DMS114 treated with DMSO at 0.1 percent for 48 hours (cell line): ENCODE measurements around the gene NUP107.

Experiments used
- DNase-seq: peaks from one replicate; lab custom pipeline; 2025; ENCODE audit not compliant: unreplicated experiment; lab: John Stamatoyannopoulos, UW

The NUP107 gene

DNA sequence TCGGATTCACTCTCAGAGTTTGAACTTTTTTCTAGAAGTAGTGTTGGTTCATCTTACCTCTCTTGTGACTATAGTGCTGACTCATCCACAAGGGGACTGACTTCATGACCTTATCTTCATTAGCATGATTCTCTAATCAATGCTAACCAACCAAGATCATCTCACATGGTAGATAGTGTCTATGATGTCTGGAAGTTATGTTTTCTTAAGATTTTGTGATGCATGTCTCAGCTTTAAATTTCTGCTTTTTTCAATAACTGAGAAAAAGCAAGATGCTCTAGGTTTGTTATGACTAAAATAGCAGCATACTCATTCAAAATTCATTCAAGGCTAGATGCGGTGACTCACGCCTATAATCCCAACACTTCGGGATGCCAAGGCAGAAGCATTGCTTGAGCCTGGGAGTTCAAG, 46.9 kb downstream of the NUP107 start:
- no peak for DNase-seq

DNA sequence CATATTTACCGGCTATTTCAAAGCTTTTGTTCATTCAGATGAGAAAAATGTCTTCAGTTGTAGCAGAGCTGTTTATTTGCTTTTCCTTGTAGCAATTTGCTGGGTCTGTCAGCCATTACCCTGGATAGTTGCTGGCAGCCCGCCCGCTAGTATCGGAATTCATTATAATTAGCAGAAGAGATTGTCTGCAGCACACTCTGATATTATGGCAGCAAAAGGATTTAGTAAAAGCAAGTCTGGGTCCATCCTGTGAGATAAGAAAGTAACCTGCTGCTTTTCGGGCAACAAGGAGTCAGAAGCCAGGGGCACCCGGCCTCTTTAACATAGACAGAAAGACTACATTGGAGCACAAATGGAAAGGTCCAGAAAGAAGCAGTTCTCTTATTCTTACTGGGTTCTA, 53.1 kb downstream of the NUP107 start:
- no peak for DNase-seq

DNA sequence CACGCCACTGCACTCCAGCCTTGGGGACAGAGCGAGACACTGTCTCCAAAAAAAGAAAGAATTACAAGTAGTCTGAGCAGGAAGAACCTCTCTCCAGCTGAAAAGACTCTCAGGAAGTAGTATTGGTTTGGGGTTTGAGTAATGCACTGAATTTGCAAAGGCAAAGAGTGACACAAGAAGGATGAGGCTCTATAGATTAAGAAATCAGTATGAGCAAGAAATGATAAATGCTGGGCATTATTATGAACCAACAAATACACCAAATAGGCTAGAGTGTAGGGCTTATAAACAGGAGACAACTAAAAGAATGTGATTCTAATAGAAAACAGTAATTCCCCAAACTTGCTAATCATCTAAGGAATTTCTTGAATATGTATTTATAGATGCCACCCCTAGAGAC, 56.6 kb downstream of the NUP107 start:
- no peak for DNase-seq

DNA sequence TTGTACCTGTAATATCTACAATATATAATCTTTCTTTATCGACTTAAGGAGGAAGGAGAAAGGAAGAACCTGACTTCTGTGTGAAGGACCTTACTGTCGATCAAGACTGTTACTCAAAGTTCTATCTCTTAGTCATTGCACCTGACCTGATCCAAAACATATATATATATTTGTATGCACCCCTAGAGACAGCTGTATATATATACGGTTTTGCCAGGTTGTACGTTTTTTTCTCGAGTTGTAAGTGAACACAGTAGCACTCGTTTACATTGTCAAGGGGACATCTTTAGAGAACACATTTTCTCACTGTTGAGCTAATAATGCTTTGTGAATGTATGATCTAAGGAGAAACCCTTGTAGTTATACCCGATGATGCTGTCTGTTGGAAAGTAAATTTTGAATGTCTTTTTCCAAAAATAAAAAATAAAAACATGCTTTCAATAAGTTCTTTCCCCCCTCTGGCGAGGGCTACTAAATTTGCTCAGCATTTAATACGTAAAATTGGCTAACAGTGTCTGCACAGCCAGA, 58.7 kb downstream of the NUP107 start:
- no peak for DNase-seq

DNA sequence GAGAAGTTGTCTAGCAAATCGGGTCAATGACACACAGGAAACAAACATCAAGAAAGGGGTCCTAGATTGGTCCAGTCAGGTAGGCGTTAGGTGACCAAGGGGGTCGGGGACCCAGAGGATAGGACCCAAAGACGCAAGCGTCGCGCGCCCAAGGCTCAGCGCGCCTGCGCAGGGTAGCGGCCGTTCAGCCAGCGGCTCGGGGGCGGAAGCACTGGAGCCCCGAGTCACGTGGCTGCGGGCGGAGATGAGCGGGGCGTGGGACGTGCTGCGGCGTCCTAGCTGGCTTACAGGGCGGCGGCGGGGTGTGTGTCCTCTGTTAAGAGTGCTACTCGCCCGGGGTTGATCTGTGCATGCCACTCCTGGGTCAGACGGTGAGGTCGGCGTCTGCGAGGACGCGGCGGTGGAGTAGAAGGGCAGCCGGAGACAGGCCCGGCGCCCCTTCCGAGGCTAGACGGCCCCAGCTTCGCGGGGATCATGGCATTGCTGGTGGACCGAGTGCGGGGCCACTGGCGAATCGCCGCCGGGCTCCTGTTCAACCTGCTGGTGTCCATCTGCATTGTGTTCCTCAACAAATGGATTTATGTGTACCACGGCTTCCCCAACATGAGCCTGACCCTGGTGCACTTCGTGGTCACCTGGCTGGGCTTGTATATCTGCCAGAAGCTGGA, 59.3 kb downstream of the NUP107 start, which contains the start of gene SLC35E3:
SLC35E3 (plus strand) TSS at position 273 of the 668 bp plus-strand sequence; CDS start at position 475, 202 bp downstream.
- peak; percentile 86 for DNase-seq

DNA sequence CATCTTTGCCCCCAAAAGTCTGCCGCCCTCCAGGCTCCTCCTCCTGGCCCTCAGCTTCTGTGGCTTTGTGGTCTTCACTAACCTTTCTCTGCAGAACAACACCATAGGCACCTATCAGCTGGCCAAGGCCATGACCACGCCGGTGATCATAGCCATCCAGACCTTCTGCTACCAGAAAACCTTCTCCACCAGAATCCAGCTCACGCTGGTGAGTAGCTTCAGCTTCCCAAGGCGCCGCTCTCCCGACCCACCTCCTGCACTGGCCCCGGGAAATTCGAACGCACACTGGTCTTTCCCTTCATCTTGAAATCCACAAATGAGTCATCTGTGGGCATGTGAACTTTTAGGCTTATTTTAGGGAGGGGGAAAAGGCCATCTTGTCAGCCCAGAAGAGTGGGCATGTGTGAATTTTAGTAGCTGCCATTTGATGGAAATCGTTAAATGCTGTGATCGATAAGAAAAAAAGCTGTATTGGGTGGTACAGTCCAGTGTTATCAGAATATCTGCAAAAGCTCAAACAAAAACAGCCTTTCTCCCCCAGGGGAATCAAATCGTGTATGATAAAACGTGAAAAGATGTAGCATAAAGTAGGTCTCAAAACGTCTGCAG, 59.9 kb downstream of the NUP107 start:
- peak; percentile 38 for DNase-seq

DNA sequence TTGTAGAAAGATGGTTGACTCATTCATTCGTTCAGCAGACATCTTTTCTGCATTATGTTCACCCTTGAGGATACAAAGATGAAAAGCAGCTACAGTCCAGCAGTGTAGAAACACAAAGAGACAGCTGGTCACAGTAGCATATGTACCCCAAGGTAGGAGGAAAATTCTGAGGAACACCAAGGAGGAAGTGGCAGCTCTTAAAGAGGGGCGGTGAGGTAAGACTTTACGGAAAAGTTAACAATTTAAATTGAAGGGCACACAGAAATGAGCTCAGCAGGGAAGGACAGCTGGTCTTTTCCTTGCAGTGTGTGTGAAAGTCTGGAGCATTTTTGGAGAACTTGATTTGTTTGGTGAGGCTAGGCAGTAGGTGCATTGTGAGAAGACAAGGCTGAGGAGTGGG, 62.7 kb downstream of the NUP107 start:
- DNase-seq, result no peak

DNA sequence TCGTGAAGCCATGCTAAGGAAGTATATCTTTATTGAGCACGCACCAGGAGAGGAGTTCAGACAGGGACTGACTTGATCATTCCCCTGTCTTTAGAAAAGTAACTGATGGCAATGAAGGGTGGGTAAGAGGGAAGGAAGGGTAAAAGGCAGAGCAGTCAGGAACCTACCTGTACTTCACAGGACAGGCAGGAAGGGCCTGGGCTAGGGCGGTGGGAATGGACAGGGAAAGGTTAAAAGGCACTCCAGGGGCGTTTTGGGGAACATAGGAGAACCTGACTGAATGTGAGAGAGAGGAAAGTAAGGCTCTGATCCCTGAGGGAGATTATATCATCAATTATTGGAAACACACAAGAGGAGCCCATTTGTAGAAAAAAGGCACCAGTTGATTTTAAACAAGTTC, 63.1 kb downstream of the NUP107 start:
- DNase-seq, result no peak

DNA sequence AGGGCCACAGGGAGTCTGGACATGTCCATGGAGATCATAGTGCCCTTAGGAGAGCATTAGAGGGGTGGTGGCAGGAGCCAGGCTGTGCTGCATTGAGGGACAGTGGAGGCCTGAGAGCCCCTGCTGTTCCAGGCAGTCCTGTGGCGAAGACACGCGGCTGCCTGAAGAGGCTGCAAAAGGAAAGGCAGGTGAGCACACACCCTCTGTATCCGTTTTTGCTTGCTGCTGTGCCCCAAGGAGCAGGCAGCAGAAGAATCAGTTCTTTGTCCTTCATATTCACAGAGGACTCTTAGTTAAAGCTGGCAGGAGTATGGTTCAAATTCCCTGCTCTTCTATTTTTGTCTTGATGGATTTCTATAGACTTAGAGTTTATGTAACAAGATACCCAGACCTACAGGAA, 63.7 kb downstream of the NUP107 start:
- no peak for DNase-seq

DNA sequence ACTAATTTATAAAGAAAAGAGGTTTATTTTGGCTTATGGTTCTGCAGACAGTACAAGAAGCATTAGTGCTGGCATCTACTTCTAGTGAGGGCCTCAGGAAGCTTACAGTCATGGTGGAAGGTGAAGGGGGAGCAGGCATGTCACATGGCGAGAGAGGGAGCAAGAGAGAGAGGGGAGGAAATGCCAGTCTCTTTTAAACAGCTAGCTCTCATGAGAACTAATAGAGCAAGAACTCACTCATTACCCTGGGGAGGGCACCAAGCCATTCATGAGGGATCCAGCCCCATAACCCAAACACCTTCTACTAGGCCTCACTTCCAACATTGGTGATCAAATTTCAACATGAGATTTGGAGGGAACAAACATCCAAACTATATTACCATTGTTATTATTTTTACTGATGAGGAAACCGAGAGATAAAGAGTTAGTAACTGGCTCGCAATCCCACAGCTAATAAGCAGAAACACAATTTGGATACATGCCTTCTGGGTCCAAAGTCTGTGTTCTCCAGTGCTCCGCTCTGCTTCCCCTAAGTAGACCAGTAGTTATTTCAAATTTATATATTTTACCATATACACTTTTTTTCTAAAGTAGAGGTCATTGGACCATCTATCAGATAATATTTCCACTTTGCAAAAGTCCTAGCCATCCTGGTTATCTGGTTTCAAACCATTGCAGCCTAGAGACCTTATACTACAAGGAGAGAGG, 68.9 kb downstream of the NUP107 start:
- DNase-seq, result no peak

DNA sequence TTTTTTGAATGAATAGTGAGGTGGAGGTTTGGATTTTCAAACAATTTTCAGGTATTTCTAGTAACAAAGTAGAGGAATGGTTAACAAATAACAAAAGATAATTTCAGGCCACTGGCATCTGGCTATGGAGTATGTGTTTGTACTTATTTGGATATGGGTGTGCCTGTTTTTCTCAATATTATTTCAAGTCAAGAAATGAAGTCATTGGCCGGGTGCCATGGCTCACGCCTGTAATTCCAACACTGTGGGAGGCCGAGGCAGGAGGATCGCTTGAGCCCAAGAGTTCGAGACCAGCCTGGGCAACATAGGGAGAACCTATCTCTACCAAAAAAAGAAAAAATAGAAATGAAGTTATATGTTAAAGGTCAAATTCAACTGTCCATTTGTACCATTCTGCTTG, 73.1 kb downstream of the NUP107 start:
- DNase-seq, result no peak

DNA sequence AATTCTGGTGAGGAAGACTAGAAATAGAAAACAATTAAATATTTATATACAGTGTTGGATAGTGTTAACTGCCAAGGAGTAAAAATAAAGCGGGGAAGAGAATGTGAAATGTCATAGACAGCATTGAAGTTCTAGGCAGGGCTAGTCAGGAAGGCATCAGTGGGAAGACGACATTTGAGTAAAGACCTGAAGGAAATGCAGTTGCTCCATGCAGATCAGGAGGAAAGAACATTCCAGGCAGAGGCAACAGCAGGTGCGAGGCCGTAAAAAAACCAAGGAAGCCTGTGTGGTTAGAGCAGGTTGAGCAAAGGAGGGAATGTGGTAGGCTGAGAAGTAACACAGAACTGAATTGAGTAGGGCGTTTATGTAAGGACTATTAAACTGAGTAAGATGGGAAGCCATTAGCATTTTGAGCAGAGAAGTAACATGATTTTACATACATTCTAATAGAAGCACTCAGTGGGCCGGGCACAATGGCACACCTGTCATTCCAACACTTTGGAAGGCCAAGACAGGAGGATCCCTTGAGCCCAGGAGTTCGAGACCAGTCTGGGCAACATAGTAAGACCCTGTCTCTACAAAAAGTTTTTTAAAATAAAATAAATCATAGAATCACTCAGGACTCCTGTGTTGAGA, 74.1 kb downstream of the NUP107 start:
- DNase-seq, result no peak

DNA sequence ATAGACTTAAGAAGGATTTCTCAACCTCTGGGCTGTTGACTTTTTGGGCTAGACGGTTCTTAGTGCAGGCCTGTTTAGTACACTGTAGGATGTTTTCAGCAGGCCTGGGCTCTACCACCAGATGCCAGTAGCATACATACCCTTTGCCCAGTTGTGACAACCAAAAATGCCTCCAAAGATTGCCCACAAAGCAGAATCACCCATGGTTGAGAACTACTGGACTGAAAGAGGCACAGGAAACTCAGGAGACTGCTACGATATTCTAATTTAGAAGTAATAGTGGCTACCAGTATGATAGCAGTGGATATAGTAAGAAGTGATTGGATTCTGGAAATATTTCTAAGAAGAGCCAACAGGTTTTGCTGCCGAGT, 74.6 kb downstream of the NUP107 start:
- DNase-seq, result no peak

DNA sequence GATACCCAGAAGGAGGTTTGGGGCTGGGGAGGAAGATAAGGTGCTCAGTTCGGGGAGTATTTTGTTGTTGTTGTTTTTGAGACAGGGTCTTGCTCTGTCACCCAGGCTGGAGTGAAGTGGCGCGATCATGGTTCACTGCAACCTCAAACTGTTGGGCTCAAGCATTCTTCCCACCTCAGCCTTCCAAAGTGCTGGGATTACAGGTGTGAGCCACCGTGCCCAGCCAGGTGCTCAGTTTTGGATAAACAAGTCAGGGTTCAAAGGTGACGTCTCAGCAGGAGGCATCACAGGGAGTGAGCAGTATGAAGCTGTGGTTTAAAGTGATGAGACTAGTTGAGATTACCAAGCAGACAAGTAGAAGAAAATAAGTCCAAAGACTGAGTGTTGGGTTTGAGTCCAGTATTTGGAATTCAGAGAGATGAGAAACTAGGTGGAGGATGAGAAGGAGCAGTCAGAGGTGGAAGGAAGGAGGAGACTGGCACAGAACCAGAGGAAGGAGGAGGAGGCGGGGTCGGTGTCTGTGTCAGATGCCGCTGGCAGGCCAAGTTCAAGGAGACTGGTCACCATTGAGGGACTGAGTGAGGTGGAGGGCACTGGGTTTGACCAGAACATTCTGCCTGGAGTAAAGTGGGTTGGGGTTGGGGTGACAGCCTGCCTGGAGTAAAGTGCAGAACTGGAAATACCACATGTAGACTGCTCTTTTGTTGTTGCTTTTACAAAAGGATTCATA, 75.3 kb downstream of the NUP107 start:
- DNase-seq, result no peak

DNA sequence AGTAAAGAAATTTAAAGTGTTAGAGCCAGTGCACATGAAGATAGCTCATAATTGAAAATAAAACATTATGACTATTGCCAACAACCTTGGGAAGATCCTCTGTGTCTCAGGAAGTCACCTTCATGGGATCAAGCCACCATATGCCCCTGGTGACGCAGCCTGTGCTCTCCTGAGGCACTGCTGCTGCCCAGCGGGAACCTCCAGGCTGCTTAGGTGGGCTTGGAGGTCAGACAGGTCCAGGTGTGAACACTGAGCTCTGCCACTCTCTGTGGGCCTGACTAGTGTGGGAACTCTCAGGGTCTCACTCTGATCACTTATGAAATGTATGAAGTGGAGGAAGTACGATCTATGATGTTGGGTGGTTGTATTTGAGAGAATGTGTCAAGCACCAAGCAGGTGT, 75.9 kb downstream of the NUP107 start:
- DNase-seq, result no peak

DNA sequence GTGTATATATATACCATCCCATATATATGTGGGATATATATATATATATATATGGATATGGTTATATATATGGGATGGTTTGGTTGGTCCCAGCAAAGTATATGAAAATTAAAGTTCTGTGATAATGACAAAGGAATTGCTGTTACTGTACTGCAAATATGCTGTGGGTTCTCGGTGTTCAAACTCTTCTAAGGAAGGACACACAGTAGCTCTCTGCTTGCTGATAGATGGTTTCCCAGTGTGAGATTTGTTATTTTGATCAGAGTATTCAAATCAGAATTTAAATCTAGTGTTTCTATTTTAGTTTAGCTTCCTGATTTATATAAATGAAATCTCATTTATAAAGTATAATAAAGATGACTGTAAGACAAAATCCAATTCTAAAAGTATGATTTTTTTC, 78.9 kb downstream of the NUP107 start:
- DNase-seq, result no peak

DNA sequence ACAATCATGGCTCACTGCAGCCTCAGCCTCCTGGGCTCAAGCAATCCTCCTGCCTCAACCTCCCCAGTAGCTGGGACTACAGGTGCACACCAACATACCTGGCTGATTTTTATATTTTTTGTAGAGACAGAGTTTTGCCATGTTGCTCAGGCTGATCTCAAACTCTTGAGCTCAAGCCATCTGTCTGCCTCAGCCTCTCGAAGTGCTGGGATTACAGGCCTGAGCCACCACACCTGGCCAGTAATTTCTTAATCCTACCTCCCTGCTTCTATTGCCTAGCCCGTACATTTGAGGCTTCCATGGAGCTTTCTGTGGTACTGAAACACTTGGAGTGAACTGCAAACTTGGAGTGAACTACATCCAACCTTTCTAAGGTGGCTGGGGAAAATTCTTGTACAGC, 79.9 kb downstream of the NUP107 start:
- no peak for DNase-seq

DNA sequence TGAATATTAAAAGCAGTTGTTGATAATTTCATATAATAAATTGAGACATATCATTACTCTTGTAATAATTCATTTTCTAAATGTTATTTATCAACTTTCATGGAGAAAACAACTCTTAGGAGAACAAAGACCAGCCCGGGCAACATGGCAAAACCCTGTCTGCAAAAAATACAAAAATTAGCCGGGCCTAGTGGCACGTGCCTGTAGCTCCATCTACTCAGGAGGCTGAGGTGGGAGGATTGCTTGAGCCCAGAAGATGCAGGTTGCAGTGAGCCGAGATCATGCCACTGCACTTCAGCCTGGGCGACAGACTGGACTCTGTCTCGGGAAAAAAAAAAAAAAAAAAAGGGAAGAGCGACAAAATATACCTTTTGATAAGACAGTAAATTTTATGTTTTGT, 80.4 kb downstream of the NUP107 start:
- no peak for DNase-seq

DNA sequence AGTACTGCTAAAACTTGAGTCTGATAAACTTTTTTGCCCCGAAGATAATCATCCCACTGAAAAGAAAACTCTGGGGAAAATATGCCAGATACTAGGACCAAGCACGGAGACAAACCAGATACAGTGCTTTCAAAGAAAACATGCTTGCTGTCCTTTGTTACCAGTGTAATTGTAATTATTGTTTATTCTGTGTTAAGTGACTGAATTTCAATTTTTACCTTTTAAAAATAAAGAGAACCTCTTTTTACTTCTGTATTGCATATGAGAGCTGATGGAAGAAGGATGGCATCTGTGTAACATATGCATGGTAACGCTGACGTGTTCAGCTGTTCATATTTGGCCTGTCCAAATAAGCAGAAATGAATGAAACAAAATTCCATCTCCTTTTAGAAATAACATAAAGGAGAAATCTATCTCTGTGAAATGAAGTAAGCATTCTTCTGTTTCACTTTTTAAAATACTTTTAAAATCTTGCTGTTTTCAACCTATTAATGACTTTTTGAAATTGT, 81.7 kb downstream of the NUP107 start:
- no peak for DNase-seq

DNA sequence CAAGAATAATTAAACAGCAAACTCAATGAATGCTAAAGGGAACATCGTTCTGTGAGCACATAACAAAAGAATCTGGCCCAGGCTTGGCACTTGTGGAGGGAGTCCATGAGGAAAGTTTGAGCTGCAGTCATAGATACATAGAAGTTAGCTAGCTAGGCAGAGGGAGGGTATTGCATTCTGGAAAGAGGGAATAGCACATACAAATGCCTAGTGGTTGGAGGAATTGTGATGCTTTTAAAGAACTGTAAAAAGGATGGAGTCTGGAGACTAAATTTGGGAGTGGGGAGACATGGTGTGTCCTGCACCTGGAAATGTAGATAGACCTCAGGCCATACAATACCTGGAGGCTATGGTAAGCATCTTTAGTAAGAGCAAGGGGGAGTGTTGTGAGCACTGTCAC, 83.2 kb downstream of the NUP107 start:
- no peak for DNase-seq
